GM18519 (cell line): ENCODE data around the gene FLRT1.

Experiments used
- ATAC-seq: cut with Tn5 transposase; IDR thresholded peaks from one replicate; pipeline ENCODE4 v1.9.1; 2021; ENCODE audit warnings: mild to moderate bottlenecking, moderate library complexity; ENCODE audit not compliant: unreplicated experiment, low FRiP score

Gene FLRT1

GRCh38 chr11:64006398-64006797 lies 29.3 kb upstream of the FLRT1 start:
- no peak for ATAC-seq

- ATAC-seq: no peak
These were observed 28.5 kb upstream of the FLRT1 start for GRCh38 chr11:64007160-64007628.

GRCh38 chr11:64007629-64008282 lies 28.0 kb upstream of the FLRT1 start:
- no peak for ATAC-seq

GRCh38 chr11:64008283-64008913 lies 27.3 kb upstream of the FLRT1 start:
- no peak for ATAC-seq

- ATAC-seq: no peak
These were observed 26.7 kb upstream of the FLRT1 start for GRCh38 chr11:64008914-64009633.

- ATAC-seq: no peak
These were observed 26.0 kb upstream of the FLRT1 start for GRCh38 chr11:64009710-64010109.

- ATAC-seq: no peak
These were observed 24.9 kb upstream of the FLRT1 start for GRCh38 chr11:64010783-64011182.

- no peak for ATAC-seq
These were observed 24.4 kb upstream of the FLRT1 start for GRCh38 chr11:64011371-64011770.

- ATAC-seq: no peak
These were observed 22.4 kb upstream of the FLRT1 start for GRCh38 chr11:64013141-64013896.

- ATAC-seq: no peak
These were observed 21.4 kb upstream of the FLRT1 start for GRCh38 chr11:64014356-64014755.

GRCh38 chr11:64015510-64015909 lies 20.2 kb upstream of the FLRT1 start:
- ATAC-seq: no peak

GRCh38 chr11:64015935-64016845 lies 19.5 kb upstream of the FLRT1 start:
- ATAC-seq: no peak

- no peak for ATAC-seq
These were observed 17.8 kb upstream of the FLRT1 start for GRCh38 chr11:64017945-64018224.

GRCh38 chr11:64018310-64018709 lies 17.4 kb upstream of the FLRT1 start:
- no peak for ATAC-seq

- ATAC-seq: no peak
These were observed 16.4 kb upstream of the FLRT1 start for GRCh38 chr11:64019106-64020037.

- ATAC-seq: no peak
These were observed 14.6 kb upstream of the FLRT1 start for GRCh38 chr11:64020976-64021756.

GRCh38 chr11:64021757-64022093 lies 14.0 kb upstream of the FLRT1 start:
- no peak for ATAC-seq

GRCh38 chr11:64022125-64022784 lies 13.5 kb upstream of the FLRT1 start:
- no peak for ATAC-seq
